ENCODE data around the gene ICA1L. TPM values are rescaled to one million over a fixed set of nuclear protein-coding genes. Genes with fewer than 3 reads are reported as not detected.
A peak's percentile ranks its signal among the peaks of the same experiment; 100 is the strongest.
"Not testable (repeated sequence)": the region's sequence is repeated elsewhere in the genome, so short reads cannot be mapped to it uniquely, and the experiment has no call there.

ICA1L gene
- 10 to 100 TPM in 8 of 12 donors, 1 to 10 TPM in 3, not detected in 1; 8.6 to 21.9 (median 13.1) TPM for polyA plus RNA-seq (ENCODE audit: insufficient read length in 12 of 12)
- long read RNA-seq, donor 1, result 0 reads
- long read RNA-seq, donor 2, result 0 reads
- long read RNA-seq, donor 3, partial matches to known transcripts, result 0 of 1 reads
- long read RNA-seq, donor 3, other reads (novel, unspliced or antisense), result 0 of 1 reads
- long read RNA-seq, donor 4, result 0 reads
- long read RNA-seq, donor 5, partial matches to known transcripts, result 0 of 1 reads
- long read RNA-seq, donor 5, other reads (novel, unspliced or antisense), result 0 of 1 reads
- long read RNA-seq, donor 6, result 0 reads
- long read RNA-seq, donor 7, result 0 reads
- long read RNA-seq, donor 8, result 0 reads
- long read RNA-seq, donor 9, result 0 reads
- long read RNA-seq, donor 10, result 0 reads
- long read RNA-seq, donor 11, result 0 reads

DNA sequence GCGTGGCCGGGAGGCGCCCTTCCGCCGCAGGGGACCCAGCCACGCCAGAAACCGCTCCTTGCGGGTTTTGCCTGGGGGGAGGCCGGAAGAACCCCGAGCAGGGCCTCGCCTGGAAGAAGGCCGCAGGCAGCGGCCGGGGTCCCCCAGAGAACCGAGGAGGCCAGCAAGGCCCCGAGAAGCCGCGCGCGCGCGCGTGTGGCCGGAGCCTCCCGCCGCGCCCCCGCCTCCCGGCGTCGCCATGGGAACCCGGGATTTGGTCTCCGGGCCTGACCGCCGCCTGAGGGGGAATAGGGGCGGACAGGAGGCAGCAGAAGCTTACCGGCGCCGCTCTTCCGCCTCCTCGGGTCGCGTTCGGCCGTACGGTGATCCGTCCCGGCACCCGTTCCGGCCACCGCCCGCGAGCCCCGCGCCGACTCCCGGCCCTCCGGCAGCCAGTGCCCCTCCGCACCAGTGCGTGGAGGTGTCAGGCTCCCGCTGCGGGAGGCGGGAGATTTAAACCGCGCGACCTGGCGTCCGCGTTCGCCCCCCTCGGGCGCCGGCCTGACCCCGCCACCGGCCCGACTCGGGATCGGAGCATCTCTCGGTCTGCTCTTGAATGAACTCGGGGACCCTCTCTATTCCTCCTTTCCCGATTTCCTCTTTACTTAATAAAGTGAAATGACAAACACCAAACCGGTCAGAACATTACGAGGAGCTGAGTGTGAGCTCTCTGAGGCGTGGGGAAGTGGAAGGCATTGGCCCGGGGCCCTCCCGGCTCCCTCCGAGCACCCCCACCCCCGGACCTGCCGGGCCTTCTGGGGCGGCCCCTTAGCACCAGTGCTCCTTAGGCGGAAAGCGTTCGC is at the start of gene ICA1L:
TSS of gene ICA1L (minus strand) at position 467 of the 842 bp plus-strand sequence. CDS start 42,757 bp downstream, outside the sequence.
- peak; percentile 77 for DNase-seq

GRCh38 chr2:202918860-202919259 is 47.3 kb upstream of the ICA1L start:
- no peak for DNase-seq

DNA sequence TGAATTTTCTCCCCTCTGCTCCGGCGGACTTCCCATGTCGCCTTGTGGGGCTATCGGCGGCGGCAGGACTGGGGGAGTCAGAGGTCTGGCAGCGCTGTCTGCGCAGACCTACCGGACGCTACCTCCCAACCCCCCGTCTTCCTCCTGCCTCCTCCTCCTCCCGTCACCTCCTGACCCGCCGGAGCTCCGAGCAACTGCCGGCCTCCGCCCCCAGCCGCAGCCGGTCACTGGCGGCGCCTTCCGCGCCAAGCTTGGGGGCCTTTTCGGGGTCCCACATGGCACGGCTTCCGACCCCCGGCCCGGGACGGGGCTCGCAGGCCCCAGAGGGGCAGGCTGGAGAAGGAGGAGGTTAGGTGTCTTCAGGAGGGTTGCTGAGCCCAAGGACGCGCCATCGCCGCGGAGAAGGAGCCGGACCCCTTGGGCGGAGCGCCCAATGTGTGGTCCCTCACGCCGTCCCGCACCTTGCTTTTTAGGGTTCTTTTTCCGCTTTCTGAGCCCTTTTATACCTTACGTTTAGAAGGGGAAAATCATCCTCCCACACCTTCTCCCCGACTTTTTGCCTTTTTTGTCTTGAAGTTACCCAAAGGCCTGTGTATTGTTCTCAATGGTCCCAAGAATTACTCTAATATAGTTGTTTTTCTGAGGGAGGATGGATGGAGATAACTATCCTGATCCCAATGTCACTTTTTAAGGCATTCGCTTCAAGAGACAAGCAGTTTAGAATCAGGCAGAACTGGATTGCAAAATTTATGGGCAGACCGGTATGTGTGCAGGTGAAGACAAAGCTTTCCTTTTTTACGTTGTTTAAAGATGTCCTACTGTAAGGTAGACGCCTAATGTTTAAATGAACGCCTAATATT is 41.0 kb upstream of the ICA1L start:
- DNase-seq, result peak; percentile 21

DNA sequence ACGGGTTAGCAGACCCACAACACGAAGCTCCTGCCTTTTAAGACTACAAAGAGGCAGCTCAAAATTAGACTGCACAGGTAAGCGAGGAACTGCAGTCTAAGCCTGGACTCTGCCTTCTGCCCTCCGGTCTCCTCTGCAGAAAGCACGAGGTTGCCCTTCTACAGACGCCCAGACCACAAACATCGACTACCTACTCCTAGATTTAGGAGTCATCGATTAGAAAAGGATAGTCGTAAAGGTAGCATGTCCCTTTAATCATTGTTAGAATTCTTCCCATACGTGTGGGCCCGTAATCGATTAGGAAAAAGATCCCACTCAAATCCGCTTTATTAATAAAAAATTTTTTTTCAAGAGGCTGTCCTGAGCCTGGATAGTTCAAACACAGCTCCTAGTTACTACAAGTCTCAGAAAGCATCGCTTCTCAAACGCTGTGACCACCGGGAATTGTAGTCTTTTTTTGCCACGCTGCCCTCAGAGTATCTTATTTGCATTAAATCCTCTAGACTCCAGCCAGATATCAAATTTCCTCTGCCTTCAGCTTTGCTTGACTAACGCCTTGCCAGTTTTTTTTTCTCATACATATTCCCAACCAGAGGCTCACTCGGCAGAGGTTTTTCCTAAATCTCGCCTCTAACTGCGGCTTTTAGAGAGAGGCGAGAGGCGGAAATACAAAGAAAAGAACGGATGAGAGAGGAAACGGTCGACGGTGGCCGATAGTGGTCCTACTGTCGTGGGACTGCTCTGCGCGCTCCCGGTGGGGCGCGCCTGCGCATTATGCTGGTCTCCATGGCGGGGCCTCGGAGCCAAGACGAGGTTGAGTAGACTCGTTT is 40.2 kb upstream of the ICA1L start, which contains the start of the genes CARF and WDR12:
TSS of gene CARF (plus strand) at position 764 of the 830 bp plus-strand sequence. CDS start 29,628 bp downstream, outside the sequence.
TSS of gene WDR12 (minus strand) at position 162 of the 830 bp plus-strand sequence. CDS start 197 bp downstream, outside the sequence.
- DNase-seq, result peak; percentile 97

DNA sequence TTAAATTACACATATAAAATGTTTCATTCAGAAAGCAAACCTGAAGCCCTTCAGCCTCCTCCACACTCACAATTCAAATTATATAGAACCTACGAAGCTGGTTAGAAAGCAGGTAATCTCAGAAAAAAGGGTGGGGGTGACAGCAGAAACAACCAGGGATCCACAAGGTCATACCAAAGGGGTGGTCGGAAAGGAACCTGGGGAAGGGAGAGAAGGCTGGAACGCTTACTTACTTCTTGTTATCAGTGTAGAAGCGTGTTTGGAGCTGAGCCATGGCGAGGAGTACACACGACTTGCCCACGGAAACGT is 39.6 kb upstream of the ICA1L start:
- DNase-seq, result no peak

- no peak for DNase-seq
These were observed 39.1 kb upstream of the ICA1L start for GRCh38 chr2:202910698-202911097.

DNA sequence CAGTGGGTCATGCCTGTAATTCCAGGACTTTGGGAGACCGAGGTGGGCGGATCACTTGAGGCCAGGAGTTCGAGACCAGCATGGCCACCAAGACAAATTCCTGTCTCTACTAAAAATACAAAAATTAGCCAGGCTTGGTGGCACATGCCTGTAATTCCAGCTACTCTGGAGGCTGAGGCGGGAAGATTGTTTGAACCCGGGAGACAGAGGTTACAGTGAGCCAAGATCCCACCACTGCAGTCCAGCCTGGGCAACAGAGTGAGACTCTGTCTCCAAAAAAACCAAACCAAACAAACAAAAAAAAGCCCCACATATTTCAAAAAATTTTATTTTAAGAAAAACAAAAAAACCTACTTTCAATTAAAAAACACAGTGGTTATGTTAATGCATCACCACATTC is 38.7 kb upstream of the ICA1L start:
- not testable (repeated sequence) for DNase-seq

- no peak for DNase-seq
These were observed 38.0 kb upstream of the ICA1L start for GRCh38 chr2:202909394-202910192.

GRCh38 chr2:202908186-202908585 is 36.6 kb upstream of the ICA1L start:
- no peak for DNase-seq

- not testable (repeated sequence) for DNase-seq
These were observed 33.9 kb upstream of the ICA1L start for GRCh38 chr2:202905507-202905906.

DNA sequence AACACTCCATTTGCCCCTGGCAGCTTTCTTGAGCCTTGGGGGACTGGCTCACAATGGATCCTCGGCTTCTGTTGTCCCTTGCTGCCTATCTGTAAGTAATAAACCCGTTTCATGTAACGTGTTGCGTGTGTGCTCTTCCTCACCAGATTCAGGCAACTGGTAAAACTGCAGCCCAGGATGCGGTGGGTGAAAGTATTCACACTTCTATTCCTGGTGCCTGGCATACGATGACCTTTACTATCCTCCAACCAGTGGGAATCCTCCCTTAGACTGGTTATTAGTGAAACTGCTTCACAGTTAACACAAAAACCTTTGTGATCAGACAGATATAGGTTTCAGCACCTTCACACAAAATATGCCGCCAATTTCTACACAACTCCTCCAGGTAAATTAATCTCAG is 13.6 kb upstream of the ICA1L start:
- no peak for DNase-seq

DNA sequence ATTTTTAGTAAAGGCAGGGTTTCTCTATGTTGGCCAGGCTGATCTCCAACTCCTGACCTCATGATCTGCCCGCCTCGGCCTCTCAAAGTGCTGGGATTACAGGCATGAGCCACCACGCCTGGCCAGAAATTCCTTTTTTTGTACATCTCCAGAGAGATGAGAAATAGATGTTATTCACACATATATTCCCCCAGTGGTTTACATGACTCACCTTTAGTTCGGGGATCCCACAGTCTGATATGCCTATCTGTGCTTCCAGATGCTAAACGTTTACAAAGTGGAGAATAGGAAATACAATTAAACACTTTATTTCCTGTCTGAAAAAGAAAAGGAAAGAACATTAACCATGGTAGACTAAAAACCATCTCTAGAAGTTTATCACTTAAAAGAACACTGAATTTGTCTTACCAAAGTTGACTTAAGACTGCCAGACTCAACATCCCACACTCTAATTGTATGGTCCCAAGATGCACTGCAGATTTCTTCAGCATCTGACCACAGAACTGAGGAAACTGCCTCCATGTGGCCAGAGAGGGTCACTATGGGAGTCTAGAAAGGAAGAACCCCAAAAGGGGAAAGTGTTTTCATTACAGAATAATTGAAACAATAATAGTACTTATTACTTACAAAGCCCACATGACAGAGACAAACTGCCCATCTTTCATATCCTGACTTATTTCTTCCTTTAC is 12.6 kb upstream of the ICA1L start:
- no peak for DNase-seq

DNA sequence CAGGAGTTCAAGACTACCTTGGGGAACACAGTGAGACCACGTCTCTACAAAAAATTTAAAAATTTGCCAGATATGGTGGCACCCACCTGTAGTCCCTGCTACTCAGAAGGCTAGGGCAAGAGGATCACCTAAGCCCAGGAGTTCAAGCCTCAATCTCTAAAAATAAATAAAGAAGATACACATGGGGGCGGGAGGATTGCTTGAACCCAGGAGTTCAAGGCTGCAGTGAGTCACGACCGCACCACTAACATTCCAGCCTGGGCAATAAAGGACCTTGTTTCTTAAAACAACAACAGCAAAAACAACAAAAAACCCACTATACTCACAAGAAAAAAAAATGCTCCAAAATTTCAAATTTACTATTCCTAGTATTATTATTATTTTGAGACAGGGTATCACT is 10.0 kb upstream of the ICA1L start:
- DNase-seq, result no peak

- DNase-seq, result no peak
These were observed 6.1 kb upstream of the ICA1L start for GRCh38 chr2:202877699-202878098.

DNA sequence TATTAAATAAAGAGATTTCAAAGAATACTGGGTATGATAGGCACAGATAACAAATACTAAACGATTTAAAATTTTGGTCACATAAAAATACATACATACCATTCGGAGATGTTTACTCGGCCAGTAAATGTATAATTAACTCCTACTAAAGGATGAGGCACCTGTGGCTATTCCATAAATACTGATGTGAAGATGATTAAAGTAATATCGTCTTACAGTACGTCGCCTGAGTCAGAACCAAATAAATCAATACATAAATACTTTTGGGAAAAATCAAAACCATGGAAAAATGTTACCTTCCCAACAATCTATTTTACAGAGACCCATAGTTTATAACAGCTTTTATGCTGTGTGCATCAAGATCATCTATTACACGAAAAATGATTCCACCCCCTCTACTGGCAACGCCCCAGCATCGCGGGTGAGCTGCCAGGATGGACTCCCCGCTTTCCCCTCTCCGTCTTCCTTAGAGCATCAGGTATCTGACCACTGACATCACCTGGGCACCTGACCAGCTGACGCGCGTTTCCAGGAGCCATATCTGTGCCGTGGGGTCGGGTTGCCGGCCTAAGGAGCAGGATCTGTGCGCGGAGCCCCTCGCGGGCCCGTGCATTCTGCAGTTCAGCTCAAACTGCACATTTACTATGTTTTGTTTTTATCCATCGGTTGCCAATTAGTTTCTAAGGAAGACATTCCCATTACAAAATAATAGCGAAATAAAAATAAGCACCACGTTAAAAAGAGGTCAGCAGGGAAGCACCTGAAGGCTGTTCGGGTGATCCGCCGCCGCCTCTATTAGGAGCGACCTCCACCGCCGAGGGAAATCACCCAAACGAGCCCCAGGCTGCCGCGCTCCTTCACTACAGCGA is 901 bp downstream of the ICA1L start:
- peak; percentile 78 for DNase-seq

DNA sequence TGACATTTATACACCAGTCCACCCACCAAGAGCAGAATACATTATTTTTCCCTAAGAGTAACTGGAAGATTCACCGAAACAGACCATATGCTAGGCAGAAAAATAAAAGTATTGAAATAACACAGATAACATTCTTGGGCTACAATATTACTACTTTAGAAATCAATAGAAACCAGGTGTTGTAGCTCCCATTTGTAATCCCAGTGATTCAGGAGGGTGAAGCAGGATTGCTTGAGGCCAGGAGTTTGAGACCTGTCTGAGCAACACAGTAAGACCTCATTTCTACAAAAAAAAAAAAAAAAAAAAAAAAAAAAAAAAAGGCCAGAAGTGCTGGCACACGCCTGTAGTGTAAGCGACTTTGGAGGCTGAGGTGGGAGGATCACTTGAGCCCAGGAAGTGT is 9.6 kb downstream of the ICA1L start:
- DNase-seq, result no peak

GRCh38 chr2:202858601-202859000 is 13.0 kb downstream of the ICA1L start:
- no peak for DNase-seq

- DNase-seq, result not testable (repeated sequence)
These were observed 22.2 kb downstream of the ICA1L start for GRCh38 chr2:202849343-202849742.
